Neuronal stem cell (in vitro differentiated cells): Measurements from ENCODE around the gene NOVA2.

Experiments
- DNase-seq: peaks from one replicate; pipeline ENCODE4 v3.0.0-alpha.2; 2013; ENCODE audit warnings: low spot score
- H2AFZ ChIP-seq: one replicate; pipeline ENCODE4 v1.6.1; 2013; ENCODE audit warnings: mild to moderate bottlenecking, low read length, inconsistent platforms
- H2AK5ac ChIP-seq: 2 replicates; pipeline ENCODE4 v1.6.1; 2013; ENCODE audit warnings: low read depth, mild to moderate bottlenecking, inconsistent platforms, low read length, moderate library complexity, mixed read lengths
- H2BK120ac ChIP-seq: 2 replicates; pipeline ENCODE4 v1.6.1; 2013; ENCODE audit warnings: low read depth, mild to moderate bottlenecking, inconsistent platforms, low read length, moderate library complexity, mixed read lengths
- H2BK12ac ChIP-seq: one replicate; pipeline ENCODE4 v1.6.1; 2013; ENCODE audit warnings: low read length, inconsistent platforms
- H2BK15ac ChIP-seq: 2 replicates; pipeline ENCODE4 v1.6.1; 2013; ENCODE audit warnings: mild to moderate bottlenecking, low read length, inconsistent platforms, mixed read lengths
- H2BK5ac ChIP-seq: one replicate; pipeline ENCODE4 v1.6.1; 2013; ENCODE audit warnings: inconsistent platforms, mild to moderate bottlenecking, low read length, moderate library complexity
- H3K14ac ChIP-seq: one replicate; pipeline ENCODE4 v1.6.1; 2013; ENCODE audit warnings: low read length, inconsistent platforms
- H3K18ac ChIP-seq: 2 replicates; pipeline ENCODE4 v1.6.1; 2013; ENCODE audit warnings: low read length, inconsistent platforms
- H3K23ac ChIP-seq: 2 replicates; pipeline ENCODE4 v1.6.1; 2013; ENCODE audit warnings: low read depth, mild to moderate bottlenecking, mixed read lengths, low read length, inconsistent platforms; ENCODE audit not compliant: poor library complexity
- H3K27ac ChIP-seq: replicated peaks from 3 replicates; pipeline ENCODE4 v1.5.1; 2013; ENCODE audit warnings: low read length, inconsistent platforms
- H3K27me3 ChIP-seq, 3 experiments: 2 replicates each; pipeline ENCODE4 v1.6.1; 2013; ENCODE audit warnings: low read length in 3 of 3, mild to moderate bottlenecking in 2 of 3, inconsistent platforms in 1 of 3, low read depth in 1 of 3, mixed read lengths in 1 of 3, moderate library complexity in 1 of 3; ENCODE audit not compliant: control insufficient read depth in 3 of 3, insufficient read depth in 3 of 3
- H3K36me3 ChIP-seq, 2 donors: replicated peaks in 1 of 2; 2 replicates each; pipeline ENCODE4 v1.6.1; 2013; ENCODE audit warnings: low read length in 2 of 2; ENCODE audit not compliant: control insufficient read depth in 2 of 2, insufficient read depth in 2 of 2
- H3K4ac ChIP-seq: 2 replicates; pipeline ENCODE4 v1.6.1; 2013; ENCODE audit warnings: inconsistent platforms, mild to moderate bottlenecking, low read length, moderate library complexity
- H3K4me1 ChIP-seq, 2 donors: 1 replicate in 1 of 2; 2 replicates in 1 of 2; pipeline ENCODE4 v1.6.1; 2013; ENCODE audit warnings: low read length in 2 of 2, low read depth in 1 of 2; ENCODE audit not compliant: control insufficient read depth in 2 of 2, insufficient read depth in 1 of 2
- H3K4me2 ChIP-seq: one replicate; pipeline ENCODE4 v1.6.1; 2013; ENCODE audit warnings: mild to moderate bottlenecking, low read length, inconsistent platforms; ENCODE audit not compliant: insufficient read depth, poor library complexity, severe bottlenecking
- H3K4me3 ChIP-seq, 2 donors: 2 replicates each; pipeline ENCODE4 v1.5.1; 2013; ENCODE audit warnings: low read length in 2 of 2, mild to moderate bottlenecking in 2 of 2, inconsistent platforms in 1 of 2, moderate library complexity in 1 of 2
- H3K79me1 ChIP-seq: one replicate; pipeline ENCODE4 v1.6.1; 2013; ENCODE audit warnings: low read depth, mild to moderate bottlenecking, inconsistent platforms, low read length, moderate library complexity
- H3K9ac ChIP-seq: one replicate; pipeline ENCODE4 v1.6.1; 2013; ENCODE audit warnings: mild to moderate bottlenecking, low read depth, low read length, inconsistent platforms; ENCODE audit not compliant: poor library complexity
- H3K9me3 ChIP-seq, 2 donors: replicated peaks in 1 of 2; 2 replicates each; pipeline versions ENCODE3 to v1.6.1; 2013; ENCODE audit warnings: low read length in 2 of 2, mild to moderate bottlenecking in 2 of 2, inconsistent platforms in 1 of 2, low read depth in 1 of 2, mixed read lengths in 1 of 2, moderate library complexity in 1 of 2; ENCODE audit not compliant: control insufficient read depth in 2 of 2, insufficient read depth in 1 of 2
- H4K8ac ChIP-seq: one replicate; pipeline ENCODE4 v1.6.1; 2013; ENCODE audit warnings: low read depth, mild to moderate bottlenecking, inconsistent platforms, low read length, moderate library complexity
- H4K91ac ChIP-seq: one replicate; pipeline ENCODE4 v1.6.1; 2013; ENCODE audit warnings: low read length, low read depth, mild to moderate bottlenecking, inconsistent platforms; ENCODE audit not compliant: poor library complexity
- WGBS, 2 donors: extraction: QIAGEN DNeasy Blood & Tissue Kit; methylation state at CpG; one replicate each; pipeline ENCODE4 v1.1.7; 2013; ENCODE audit warnings: missing lambda C conversion rate in 2 of 2, mixed read lengths in 1 of 2; ENCODE audit not compliant: insufficient read length in 2 of 2, insufficient replicate concordance in 1 of 2; ENCODE audit errors: extremely low coverage in 2 of 2; 5-methylcytosine and 5-hydroxymethylcytosine counted together

The NOVA2 gene

GRCh38 chr19:45919678-45920077 is 54.0 kb downstream of the NOVA2 start:
- Histone ChIP-seq H2BK15ac (peak overlapping the region; percentile 91), H3K23ac (no peak overlapping the region), H2AFZ (peak overlapping the region; percentile 70), H3K36me3 (no peaks in the 10 kb centered on the region), H2BK12ac (no peak overlapping the region), H2BK5ac (no peak overlapping the region), H3K79me1 (no peaks in the 10 kb centered on the region), H4K8ac (no peak overlapping the region), H3K9me3 (no peaks in the 10 kb centered on the region), H3K9ac (no peak overlapping the region), H3K4ac (no peak overlapping the region), H3K4me3 (peak overlapping the region in 1 of 2 donors; percentile 44), H2AK5ac (peak overlapping the region; percentile 45), H3K14ac (no peak overlapping the region), H3K4me1 (peaks cover 9 to 11% of the 10 kb centered on the region in 2 donors), H3K4me2 (no peak overlapping the region), H3K27ac (peak overlapping the region; percentile 24), H3K18ac (peak overlapping the region; percentile 33), H3K27me3 (no peaks in the 10 kb centered on the region), H4K91ac (no peak overlapping the region), H2BK120ac (no peak overlapping the region)
- no CpG with 5 or more reads among the region's 7 CpGs for WGBS, 2 donors
- DNase-seq, result no peak

GRCh38 chr19:45918721-45919120 is 54.9 kb downstream of the NOVA2 start:
- no peaks in the 10 kb centered on the region for H3K9me3 ChIP-seq
- H3K18ac ChIP-seq, result no peak overlapping the region
- no CpG with 5 or more reads among the region's 4 CpGs for WGBS, 2 donors
- H3K79me1 ChIP-seq, result no peaks in the 10 kb centered on the region
- no peak overlapping the region for H2BK15ac ChIP-seq
- no peak overlapping the region for H3K23ac ChIP-seq
- no peak overlapping the region for H2AK5ac ChIP-seq
- no peak overlapping the region for H3K4me2 ChIP-seq
- DNase-seq, result no peak
- H4K91ac ChIP-seq, result no peak overlapping the region
- no peak overlapping the region for H3K14ac ChIP-seq
- no peak overlapping the region for H3K9ac ChIP-seq
- H3K4me3 ChIP-seq, result no peak overlapping the region
- H2BK5ac ChIP-seq, result no peak overlapping the region
- no peaks in the 10 kb centered on the region for H3K36me3 ChIP-seq
- H3K4ac ChIP-seq, result no peak overlapping the region
- H3K27ac ChIP-seq, result no peak overlapping the region
- H4K8ac ChIP-seq, result no peak overlapping the region
- H3K4me1 ChIP-seq, result peaks cover 11% of the 10 kb centered on the region in 2 donors
- H3K27me3 ChIP-seq, result no peaks in the 10 kb centered on the region
- H2AFZ ChIP-seq, result no peak overlapping the region
- no peak overlapping the region for H2BK12ac ChIP-seq
- no peak overlapping the region for H2BK120ac ChIP-seq

GRCh38 chr19:45917421-45918091 is 56.1 kb downstream of the NOVA2 start:
- Histone ChIP-seq H3K9ac (no peak overlapping the region), H2BK5ac (no peak overlapping the region), H3K27ac (no peak overlapping the region), H3K9me3 (no peaks in the 10 kb centered on the region), H2BK12ac (no peak overlapping the region), H3K23ac (no peak overlapping the region), H3K14ac (no peak overlapping the region), H3K36me3 (no peaks in the 10 kb centered on the region), H3K4me3 (no peak overlapping the region), H3K79me1 (no peaks in the 10 kb centered on the region), H2BK120ac (no peak overlapping the region), H3K4me2 (no peak overlapping the region), H2AFZ (no peak overlapping the region), H3K18ac (no peak overlapping the region), H3K4ac (no peak overlapping the region), H2BK15ac (no peak overlapping the region), H4K8ac (no peak overlapping the region), H3K4me1 (peaks cover 11% of the 10 kb centered on the region in 2 donors), H3K27me3 (no peaks in the 10 kb centered on the region), H4K91ac (no peak overlapping the region), H2AK5ac (no peak overlapping the region)
- WGBS, 2 donors, result no CpG with 5 or more reads among the region's 4 CpGs
- DNase-seq, result no peak

- Histone ChIP-seq H4K91ac (no peak within 1 kb of the TSS), H3K14ac (peak within 1 kb of the TSS; percentile 49), H2BK15ac (peak within 1 kb of the TSS; percentile 88), H3K23ac (peak within 1 kb of the TSS; percentile 32), H2BK12ac (peak within 1 kb of the TSS; percentile 30), H3K27ac (no peak within 1 kb of the TSS), H2AFZ (peak within 1 kb of the TSS; percentile 72), H2AK5ac (peak within 1 kb of the TSS; percentile 85), H3K27me3 (peaks cover 0 to 4% (median 0%) of the 10 kb centered on the region in 3 experiments), H3K4ac (no peak within 1 kb of the TSS), H3K18ac (peak within 1 kb of the TSS; percentile 95), H3K4me1 (peaks cover 0 to 2% of the 10 kb centered on the region in 2 donors), H3K79me1 (no peaks in the 10 kb centered on the region), H3K9me3 (no peaks in the 10 kb centered on the region), H2BK120ac (no peak within 1 kb of the TSS), H3K36me3 (no peaks in the 10 kb centered on the region), H3K4me3 (no peak within 1 kb of the TSS), H2BK5ac (peak within 1 kb of the TSS; percentile 70), H3K9ac (no peak within 1 kb of the TSS), H4K8ac (peak within 1 kb of the TSS; percentile 57), H3K4me2 (no peak within 1 kb of the TSS)
- no CpG with 5 or more reads among the region's 44 CpGs for WGBS, 2 donors
- peak; percentile 43 for DNase-seq
These were observed 59.5 kb downstream of the NOVA2 start, which contains the start of gene NANOS2 for GRCh38 chr19:45913874-45914830. Gene NANOS2, minus strand, starts transcription at chr19:45914778. Its CDS starts 85 bp downstream, at chr19:45914693.
